ENCODE measurements around the gene IGFBP7.

Gene IGFBP7

DNA sequence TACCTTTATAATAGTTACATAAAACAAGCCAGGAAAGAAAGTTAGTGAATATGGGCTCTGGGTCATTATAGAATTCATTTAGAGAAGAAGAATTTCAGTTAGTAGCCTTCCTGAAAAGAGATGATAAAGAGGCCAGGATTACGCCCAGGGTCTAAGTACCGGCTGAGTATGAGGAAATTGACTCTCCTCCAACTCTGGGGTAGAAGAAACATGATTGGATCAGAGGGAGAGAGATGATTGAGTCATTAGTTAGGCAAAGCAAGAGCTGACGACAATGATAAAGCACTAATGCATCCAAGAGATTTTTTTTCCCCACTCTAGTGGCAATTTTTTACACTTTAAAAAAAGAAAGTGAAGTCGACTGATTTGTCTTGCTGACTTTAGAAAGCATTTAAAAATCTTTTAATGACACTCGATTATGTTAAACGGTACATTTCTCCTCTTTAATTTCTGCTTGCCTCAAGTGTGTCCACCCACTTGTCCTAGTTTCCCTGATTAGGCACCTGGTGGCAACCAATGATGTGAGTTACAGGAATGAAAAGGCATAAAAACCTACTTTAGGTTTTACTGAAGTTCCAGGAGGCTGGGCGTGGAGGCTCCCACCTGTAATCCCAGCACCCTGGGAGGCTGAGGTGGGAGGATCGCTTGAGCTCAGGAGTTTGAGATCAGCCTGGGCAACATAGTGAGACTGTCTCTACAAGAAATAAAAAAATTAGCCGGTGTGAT lies 37.3 kb upstream of the IGFBP7 start:
- Mint-ChIP-seq H3K27ac (no peak overlapping the region), H3K9me3 (no peaks in the 10 kb centered on the region), H3K36me3 (ENCODE audit: low read depth) (no peaks in the 10 kb centered on the region), H3K4me3 (no peak overlapping the region), H3K27me3 (ENCODE audit: low read depth) (no peaks in the 10 kb centered on the region), H3K4me1 (ENCODE audit: low read depth) (no peaks in the 10 kb centered on the region)

DNA sequence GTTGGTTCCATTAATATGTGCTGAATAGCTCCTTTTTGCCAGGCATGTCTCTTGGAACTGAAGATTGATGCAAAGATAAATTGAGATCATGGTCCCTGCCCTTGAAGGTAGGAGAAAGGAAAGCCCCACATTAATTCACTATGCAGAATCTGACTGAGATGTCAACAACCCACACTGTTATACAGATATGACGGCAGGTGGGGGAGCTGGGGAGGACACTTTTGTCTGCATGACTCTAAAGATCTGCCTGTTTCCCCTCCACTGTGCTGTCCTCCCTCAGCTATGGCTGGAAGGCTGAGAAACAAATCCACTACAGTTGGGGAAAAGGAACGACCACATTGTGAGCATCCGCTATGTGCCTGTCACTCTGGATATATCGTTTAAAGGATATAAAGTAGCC lies 36.3 kb upstream of the IGFBP7 start:
- Mint-ChIP-seq H3K27ac (no peak overlapping the region), H3K4me3 (no peak overlapping the region), H3K27me3 (ENCODE audit: low read depth) (no peaks in the 10 kb centered on the region), H3K36me3 (ENCODE audit: low read depth) (no peaks in the 10 kb centered on the region), H3K4me1 (ENCODE audit: low read depth) (no peaks in the 10 kb centered on the region), H3K9me3 (no peaks in the 10 kb centered on the region)

DNA sequence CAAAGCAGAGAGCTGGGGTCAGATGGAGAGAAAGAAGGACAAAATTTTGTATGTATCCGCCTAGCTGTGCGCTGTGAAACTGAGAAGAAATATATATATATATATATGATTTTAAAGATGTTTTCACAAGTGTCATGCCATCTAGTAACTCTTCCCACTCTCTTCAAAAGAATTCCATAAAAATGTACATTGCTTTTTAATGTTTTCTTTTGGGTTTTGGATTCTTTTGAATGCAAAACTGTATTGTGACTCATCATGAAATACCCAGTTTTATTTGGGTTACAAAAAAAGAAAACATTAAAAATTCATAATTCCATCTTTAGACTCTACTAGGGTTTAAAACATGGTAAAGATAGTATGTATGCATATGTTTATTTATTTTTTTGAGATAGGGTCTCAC lies 34.3 kb upstream of the IGFBP7 start:
- Mint-ChIP-seq H3K4me1 (ENCODE audit: low read depth) (no peaks in the 10 kb centered on the region), H3K9me3 (no peaks in the 10 kb centered on the region), H3K4me3 (no peak overlapping the region), H3K36me3 (ENCODE audit: low read depth) (no peaks in the 10 kb centered on the region), H3K27me3 (ENCODE audit: low read depth) (no peaks in the 10 kb centered on the region), H3K27ac (no peak overlapping the region)

DNA sequence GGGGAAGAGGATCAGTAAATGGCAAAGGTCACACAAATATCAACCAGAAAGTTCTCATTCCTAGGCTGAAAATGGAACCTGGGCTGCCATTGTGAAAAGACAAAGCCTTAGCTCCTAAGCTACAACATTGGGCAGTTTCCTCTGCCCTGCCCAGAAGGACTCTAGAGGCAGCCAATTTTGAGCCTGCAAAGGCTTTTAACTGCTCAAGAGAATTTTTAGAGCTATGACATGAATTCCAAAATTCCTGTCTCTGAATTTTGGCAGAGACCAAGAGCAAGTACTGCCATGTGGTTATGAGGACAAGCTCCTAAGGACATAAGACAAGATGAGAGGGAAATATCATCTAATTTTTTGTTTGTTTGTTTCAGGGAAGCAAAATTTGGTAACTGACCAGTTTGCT lies 29.6 kb upstream of the IGFBP7 start:
- H3K36me3 Mint-ChIP-seq (ENCODE audit: low read depth): no peaks in the 10 kb centered on the region
- no peak overlapping the region for H3K4me3 Mint-ChIP-seq
- no peak overlapping the region for H3K27ac Mint-ChIP-seq
- H3K4me1 Mint-ChIP-seq (ENCODE audit: low read depth): no peaks in the 10 kb centered on the region
- no peaks in the 10 kb centered on the region for H3K27me3 Mint-ChIP-seq (ENCODE audit: low read depth)
- peaks cover 3% of the 10 kb centered on the region for H3K9me3 Mint-ChIP-seq

DNA sequence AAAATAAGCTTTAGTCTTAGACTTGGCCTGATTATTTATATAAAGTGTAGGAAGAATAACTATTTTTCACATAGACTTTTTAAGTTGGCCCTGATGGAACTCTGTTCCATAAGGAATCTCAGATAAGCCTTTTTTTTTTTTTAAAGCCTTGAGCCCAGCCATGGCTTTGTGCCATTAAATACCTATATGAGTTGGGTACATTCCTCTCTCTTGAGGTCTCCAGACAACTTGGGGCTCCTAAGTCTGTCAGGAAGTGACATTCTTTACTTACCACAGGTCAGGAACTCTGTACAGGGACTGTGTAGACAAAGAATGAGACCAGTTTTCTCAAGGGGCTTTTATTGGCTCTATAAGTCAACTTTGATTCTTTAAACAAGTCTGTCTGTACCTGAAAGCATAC lies 27.1 kb upstream of the IGFBP7 start:
- Mint-ChIP-seq H3K27me3 (ENCODE audit: low read depth) (no peaks in the 10 kb centered on the region), H3K36me3 (ENCODE audit: low read depth) (no peaks in the 10 kb centered on the region), H3K27ac (no peak overlapping the region), H3K9me3 (peaks cover 3% of the 10 kb centered on the region), H3K4me1 (ENCODE audit: low read depth) (no peaks in the 10 kb centered on the region), H3K4me3 (no peak overlapping the region)

DNA sequence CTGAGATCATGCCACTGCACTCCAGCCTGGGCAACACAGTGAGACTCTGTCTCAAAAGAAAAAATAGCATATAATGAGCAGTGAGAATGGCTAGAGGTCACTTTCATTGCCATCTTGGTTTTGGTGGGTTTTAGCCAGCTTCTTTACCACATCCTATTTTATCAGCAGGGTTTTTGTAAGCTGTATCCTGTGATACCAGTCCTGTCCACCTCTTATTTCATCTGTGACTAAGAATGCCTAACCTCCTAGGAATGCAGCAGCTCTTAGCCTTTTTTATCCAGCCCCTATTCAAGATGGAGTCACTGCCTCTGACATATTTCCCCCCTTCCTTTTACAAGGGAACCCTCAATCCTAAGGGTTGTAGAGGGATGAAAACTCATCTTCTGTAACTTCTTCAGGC lies 26.1 kb upstream of the IGFBP7 start:
- Mint-ChIP-seq H3K9me3 (peaks cover 3% of the 10 kb centered on the region), H3K27me3 (ENCODE audit: low read depth) (no peaks in the 10 kb centered on the region), H3K4me3 (no peak overlapping the region), H3K4me1 (ENCODE audit: low read depth) (no peaks in the 10 kb centered on the region), H3K36me3 (ENCODE audit: low read depth) (no peaks in the 10 kb centered on the region), H3K27ac (no peak overlapping the region)

DNA sequence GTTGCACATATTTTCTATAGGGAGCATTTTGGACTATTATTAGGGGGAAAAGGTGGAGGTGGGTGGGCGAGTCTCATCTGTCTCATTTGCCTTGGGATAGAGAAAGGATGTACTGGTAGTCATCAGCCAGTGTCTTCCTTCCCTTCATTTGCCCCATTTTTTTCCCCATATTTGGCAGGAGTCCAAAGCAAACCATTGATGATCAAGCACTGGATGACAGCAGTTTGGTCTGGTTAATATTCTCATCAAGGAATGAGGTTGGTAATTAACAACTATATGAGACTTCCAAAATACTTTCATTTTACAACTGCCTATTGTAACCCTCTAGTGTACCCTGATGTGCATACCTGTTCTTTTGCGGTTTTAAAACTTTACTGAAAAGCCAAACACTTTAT lies 22.6 kb upstream of the IGFBP7 start:
- Mint-ChIP-seq H3K4me1 (ENCODE audit: low read depth) (no peaks in the 10 kb centered on the region), H3K27ac (no peak overlapping the region), H3K4me3 (no peak overlapping the region), H3K27me3 (ENCODE audit: low read depth) (no peaks in the 10 kb centered on the region), H3K9me3 (peaks cover 3% of the 10 kb centered on the region), H3K36me3 (ENCODE audit: low read depth) (no peaks in the 10 kb centered on the region)

DNA sequence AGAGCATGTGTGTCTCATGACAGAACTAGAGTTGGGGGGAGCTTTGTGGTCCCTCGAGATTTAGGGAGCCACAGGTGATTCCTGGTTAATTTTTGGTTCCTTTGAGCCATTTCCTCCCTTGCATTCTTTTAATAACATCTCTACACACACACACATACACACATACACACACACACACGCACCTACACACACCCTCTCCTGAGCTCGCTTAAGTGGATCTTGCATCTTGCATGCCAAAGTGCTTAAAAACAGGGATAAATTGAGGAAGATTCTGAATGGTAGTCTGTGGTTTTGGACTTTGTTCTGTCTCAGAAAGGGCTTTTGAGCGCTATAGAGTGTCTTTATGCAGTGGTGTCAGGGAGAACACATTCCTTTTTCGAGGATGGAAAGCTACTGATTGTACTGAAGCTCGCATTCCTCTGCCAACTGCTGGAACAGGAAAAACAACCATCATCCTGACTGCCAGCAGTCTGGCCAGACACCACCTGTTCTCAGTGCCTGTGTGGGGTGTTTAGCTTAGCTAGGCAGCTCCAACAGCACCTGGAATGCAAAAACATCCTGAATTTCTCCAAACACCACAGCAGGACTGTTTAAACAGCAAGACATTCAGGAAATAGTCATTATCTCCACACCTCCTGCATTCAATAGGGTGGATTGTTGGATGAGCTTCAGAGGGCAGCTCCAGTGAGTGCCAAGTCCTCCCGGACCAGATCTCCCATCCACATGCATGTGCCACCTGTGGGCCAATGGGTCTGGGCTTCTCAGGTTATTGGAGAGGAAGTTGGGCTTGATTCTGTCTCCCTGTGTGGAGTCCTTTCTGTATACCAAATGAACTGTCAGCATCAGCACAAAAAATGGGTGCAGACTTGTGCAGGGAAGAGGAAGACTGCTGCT lies 21.9 kb upstream of the IGFBP7 start:
- H3K36me3 Mint-ChIP-seq (ENCODE audit: low read depth): no peaks in the 10 kb centered on the region
- peaks cover 2% of the 10 kb centered on the region for H3K9me3 Mint-ChIP-seq
- H3K27ac Mint-ChIP-seq: no peak overlapping the region
- H3K27me3 Mint-ChIP-seq (ENCODE audit: low read depth): no peaks in the 10 kb centered on the region
- no peak overlapping the region for H3K4me3 Mint-ChIP-seq
- no peaks in the 10 kb centered on the region for H3K4me1 Mint-ChIP-seq (ENCODE audit: low read depth)

DNA sequence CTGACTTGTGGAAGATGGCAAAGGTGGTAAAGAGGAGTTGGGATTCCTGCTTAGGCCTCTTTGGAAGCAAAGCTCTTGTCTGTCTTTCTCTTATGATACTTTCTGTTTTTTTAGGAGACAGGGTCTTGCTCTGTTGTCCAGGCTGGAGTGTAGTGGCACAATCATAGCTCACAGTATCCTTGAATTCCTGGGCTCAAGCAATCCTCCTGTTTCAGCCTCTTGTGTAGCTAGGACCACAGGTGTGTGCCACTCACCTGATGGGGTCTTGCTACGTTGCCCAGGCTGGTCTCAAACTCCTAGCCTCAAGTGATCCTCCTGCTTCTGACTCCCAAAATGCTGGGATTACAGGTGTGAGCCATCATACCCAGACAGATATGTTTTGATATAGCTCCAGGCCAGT lies 19.3 kb upstream of the IGFBP7 start:
- peaks cover 8% of the 10 kb centered on the region for H3K9me3 Mint-ChIP-seq
- no peak overlapping the region for H3K4me3 Mint-ChIP-seq
- no peaks in the 10 kb centered on the region for H3K36me3 Mint-ChIP-seq (ENCODE audit: low read depth)
- no peak overlapping the region for H3K27ac Mint-ChIP-seq
- H3K27me3 Mint-ChIP-seq (ENCODE audit: low read depth): no peaks in the 10 kb centered on the region
- no peaks in the 10 kb centered on the region for H3K4me1 Mint-ChIP-seq (ENCODE audit: low read depth)

DNA sequence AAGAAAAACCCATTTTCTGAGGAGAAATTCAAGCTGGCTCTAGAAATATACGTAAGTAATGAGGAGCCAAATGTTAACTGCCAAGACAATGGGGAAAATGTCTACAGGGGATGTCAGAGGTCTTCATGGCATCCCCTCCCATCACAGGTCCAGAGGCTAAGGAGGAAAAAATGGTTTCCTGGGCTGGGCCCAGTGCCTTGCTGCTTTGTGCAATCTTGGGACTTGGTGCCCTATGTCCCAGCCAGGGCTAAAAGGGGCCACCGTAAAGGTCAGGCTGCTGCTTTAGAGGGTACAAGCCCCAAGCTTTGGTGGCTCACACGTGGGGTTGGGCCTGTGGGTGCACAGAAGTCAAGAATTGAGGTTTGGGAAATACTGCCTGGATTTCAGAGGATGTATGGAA lies 17.2 kb upstream of the IGFBP7 start:
- H3K4me3 Mint-ChIP-seq: no peak overlapping the region
- no peaks in the 10 kb centered on the region for H3K27me3 Mint-ChIP-seq (ENCODE audit: low read depth)
- H3K4me1 Mint-ChIP-seq (ENCODE audit: low read depth): no peaks in the 10 kb centered on the region

DNA sequence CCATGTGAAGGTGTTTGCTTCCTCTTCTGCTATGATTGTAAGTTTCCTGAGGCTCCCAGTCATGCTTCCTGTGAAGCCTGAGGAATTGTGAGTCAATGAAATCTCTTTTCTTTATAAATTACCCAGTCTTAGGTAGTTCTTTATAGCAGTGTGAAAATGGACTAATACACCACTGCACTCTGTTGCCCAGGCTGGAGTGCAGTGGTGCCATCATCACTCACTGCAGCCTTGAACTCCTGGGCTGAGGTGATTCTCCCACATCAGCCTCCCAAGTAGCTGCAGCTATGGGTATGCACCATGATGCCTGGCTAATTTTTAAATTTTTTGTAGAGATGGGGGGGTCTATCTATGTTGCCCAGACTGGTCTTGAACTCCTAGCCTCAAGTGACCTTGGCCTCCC lies 15.8 kb upstream of the IGFBP7 start:
- Mint-ChIP-seq H3K36me3 (ENCODE audit: low read depth) (no peaks in the 10 kb centered on the region), H3K4me1 (ENCODE audit: low read depth) (no peaks in the 10 kb centered on the region), H3K4me3 (no peak overlapping the region), H3K27ac (no peak overlapping the region), H3K9me3 (peaks cover 8% of the 10 kb centered on the region), H3K27me3 (ENCODE audit: low read depth) (no peaks in the 10 kb centered on the region)

More for the DNA sequence above, 17.2 kb upstream of the IGFBP7 start:
- Mint-ChIP-seq H3K36me3 (ENCODE audit: low read depth) (no peaks in the 10 kb centered on the region), H3K27ac (no peak overlapping the region), H3K9me3 (peaks cover 8% of the 10 kb centered on the region)

DNA sequence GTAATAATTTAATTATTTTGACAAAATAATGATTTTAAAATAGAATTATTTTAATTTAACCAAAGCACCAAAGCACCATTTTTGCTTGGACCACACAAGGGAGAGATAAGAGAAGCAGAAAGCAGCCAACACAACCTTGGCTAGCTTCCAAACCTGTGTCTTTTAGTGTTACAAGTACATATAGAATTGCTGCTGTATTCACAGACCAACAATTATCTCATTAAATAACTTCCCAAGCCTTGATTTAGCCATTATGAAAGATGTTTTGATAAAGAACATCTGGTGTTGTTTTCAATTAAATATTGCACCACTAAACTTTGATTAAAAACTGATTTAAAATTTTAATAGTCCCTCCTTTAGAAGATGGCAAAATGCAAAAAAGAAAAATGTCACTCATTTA lies 14.0 kb upstream of the IGFBP7 start:
- Mint-ChIP-seq H3K36me3 (ENCODE audit: low read depth) (no peaks in the 10 kb centered on the region), H3K27me3 (ENCODE audit: low read depth) (peaks cover 9% of the 10 kb centered on the region), H3K9me3 (peaks cover 8% of the 10 kb centered on the region), H3K27ac (no peak overlapping the region), H3K4me1 (ENCODE audit: low read depth) (no peaks in the 10 kb centered on the region), H3K4me3 (no peak overlapping the region)

DNA sequence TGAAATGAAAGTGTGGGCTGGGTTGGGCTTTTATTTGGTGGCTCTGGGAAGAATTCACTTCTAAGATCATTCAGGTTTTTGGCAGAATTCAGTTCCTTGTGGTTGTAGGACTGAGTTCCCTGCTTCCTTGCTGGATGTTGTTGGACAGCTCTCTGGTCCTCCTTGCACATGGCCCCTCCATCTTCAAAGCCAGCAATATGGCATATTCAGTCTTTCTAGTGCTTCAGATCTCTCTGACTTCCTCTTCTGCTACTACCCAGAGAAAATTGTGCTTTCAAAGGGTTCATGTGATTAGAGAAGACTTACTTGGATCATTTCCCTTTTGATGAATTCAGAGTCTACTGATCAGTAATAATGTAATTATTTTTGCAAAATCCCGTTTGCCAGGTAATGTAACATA lies 12.8 kb upstream of the IGFBP7 start:
- Mint-ChIP-seq H3K4me3 (no peak overlapping the region), H3K27me3 (ENCODE audit: low read depth) (peaks cover 11% of the 10 kb centered on the region), H3K36me3 (ENCODE audit: low read depth) (no peaks in the 10 kb centered on the region), H3K9me3 (peaks cover 8% of the 10 kb centered on the region), H3K4me1 (ENCODE audit: low read depth) (no peaks in the 10 kb centered on the region), H3K27ac (no peak overlapping the region)

DNA sequence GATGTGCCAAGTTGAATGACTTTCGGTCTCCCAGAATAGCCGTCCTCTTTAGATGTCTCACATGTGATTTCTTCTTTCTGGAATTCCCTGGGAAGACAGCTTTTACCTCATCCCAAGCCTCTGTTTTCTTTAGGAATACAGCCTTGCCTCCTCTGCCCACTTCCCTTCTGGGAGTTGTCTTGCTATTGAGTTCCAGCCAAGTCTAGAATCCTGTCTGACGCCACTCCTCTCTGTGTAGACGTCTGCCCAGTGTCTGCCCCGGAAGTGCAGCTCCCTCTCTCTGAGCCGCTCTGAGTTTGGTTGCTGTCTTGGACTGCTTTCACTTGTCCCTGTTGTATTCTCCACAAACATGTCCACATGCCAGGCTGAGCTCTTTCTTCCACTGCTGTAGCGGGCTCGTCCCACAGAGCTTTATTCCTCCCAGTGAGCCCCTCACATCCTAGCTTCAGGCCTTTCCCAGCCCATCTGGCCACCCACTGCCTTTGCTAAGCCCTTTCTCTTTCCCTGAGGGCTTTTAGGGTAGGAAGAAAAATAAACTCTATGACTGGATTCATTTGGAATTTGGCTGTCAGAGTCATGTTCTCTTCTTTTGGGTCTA lies 9.0 kb upstream of the IGFBP7 start:
- Mint-ChIP-seq H3K9me3 (no peaks in the 10 kb centered on the region), H3K27ac (no peak overlapping the region), H3K4me3 (no peak overlapping the region)

DNA sequence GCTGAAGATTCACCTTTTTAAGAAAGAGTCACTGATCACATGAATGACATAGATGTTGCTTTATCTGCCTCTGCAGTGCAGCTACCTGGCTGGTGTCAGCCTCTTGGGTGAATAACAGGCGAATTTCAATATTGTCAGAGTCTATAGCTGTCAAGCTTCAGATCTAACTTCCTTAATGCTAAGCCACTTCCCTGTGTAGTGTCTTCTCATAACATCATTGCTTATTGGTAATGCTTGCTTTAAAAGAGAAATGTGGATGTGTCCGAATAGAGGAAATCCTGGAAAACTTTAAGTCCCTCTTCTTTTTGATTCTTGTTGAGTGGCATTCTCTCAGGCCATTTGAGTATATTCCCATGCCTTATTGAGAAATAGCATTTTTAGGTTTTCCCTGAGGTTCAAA lies 7.3 kb upstream of the IGFBP7 start:
- Mint-ChIP-seq H3K4me1 (ENCODE audit: low read depth) (no peaks in the 10 kb centered on the region), H3K9me3 (no peaks in the 10 kb centered on the region), H3K4me3 (no peak overlapping the region), H3K27me3 (ENCODE audit: low read depth) (peaks cover 40% of the 10 kb centered on the region), H3K27ac (no peak overlapping the region), H3K36me3 (ENCODE audit: low read depth) (no peaks in the 10 kb centered on the region)

More for the DNA sequence above, 9.0 kb upstream of the IGFBP7 start:
- Mint-ChIP-seq H3K36me3 (ENCODE audit: low read depth) (no peaks in the 10 kb centered on the region), H3K4me1 (ENCODE audit: low read depth) (no peaks in the 10 kb centered on the region), H3K27me3 (ENCODE audit: low read depth) (peaks cover 26% of the 10 kb centered on the region)

All from T-helper 1 cell treated with Interleukin-12 subunit alpha and Interleukin-12 subunit beta and Interleukin-4 antibody, amounts not matched to agents 30 μg/mL and 1 μg/mL, for 36 hours (primary cell).